Measurements from ENCODE around the gene CHTOP.
"Not testable (repeated sequence)": the region's sequence is repeated elsewhere in the genome, so short reads cannot be mapped to it uniquely, and the experiment has no call there.

The CHTOP gene

DNA sequence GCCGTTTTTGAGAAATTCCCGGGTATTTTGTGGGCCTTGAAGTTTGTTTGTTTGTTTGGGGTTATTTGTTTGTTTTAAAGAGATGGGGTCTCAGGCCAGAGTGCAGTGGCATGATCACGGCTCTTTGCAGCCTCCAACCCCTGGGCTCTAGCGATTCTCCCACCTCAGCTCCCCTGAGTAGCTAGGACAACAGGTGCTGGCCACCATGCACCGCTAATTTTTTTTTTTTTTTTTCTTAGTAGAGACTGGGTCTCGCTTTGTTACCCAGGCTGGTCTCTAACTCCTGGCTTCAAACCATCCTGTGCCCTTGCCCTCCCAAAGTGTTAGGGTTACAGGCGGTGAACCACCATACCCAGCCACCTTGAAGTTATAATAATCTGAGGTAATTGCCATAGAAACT is 2.0 kb downstream of the CHTOP start:
- no peak for DNase-seq

DNA sequence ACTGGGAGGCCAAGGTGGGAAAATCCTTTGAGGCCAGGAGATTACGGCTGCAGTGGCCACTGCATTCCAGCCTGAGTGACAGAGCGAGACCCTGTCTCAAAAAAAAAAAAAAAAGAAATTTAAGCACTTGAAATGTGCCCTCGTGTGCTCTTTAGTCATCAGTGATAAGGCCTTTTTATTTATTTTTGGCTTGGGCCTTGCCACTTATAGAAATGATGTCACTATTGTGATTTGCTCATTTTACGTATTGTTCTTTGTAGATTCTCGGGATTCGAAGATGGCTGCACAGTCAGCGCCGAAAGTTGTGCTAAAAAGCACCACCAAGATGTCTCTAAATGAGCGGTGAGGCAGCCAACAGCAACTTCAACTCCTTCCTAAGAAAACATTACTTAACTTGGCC is 2.4 kb downstream of the CHTOP start:
- no peak for DNase-seq

DNA sequence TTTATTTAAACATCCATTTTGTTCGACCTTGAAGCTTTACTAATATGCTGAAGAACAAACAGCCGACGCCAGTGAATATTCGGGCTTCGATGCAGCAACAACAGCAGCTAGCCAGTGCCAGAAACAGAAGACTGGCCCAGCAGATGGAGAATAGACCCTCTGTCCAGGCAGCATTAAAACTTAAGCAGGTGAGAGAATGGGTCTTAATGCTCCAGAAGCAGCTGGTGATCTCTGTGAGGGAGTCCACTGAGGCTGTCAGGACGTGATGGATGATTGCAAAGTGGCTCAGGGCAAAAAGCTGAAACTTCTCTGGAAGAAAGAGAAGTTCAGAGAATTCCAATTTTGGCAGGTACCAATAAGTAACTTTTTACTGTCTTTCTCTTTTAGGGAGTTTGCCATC is 4.4 kb downstream of the CHTOP start:
- DNase-seq, result no peak

DNA sequence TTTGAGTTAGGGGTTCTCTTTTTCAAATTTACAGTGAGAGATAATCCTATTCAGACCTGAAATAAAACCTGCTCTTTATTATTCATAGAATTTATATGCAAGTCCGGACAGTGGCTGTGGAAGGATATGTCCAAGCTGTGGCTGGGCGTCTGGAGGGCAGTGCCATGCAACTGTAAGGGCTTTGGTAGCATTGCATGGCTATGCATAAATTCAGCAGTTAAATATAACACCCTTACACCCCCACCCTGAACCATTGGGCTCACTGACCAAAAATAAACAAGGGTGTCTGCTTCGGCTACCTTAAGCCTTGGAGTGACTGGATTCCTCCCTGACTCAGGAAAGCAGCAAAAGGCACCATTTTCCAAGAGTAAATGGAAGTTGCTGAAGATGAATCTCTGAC is 5.4 kb downstream of the CHTOP start:
- no peak for DNase-seq

DNA sequence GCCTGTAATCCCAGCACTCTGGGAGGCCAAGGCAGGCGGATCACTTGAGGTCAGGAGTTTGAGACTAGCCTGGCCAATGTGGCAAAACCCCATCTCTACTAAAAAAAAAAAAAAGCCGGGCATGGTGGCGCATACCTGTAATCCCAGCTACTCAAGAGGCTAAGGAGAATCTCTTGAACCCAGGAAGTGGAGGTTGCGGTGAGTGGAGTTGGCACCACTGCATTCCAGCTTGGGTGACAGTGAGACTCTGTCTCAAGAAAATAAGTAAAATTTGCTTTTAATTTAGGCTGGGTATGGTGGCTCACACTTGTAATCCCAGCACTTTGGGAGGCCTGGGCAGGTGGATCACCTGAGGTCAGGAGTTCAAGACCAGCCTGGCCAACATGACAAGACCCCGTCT is 6.3 kb downstream of the CHTOP start:
- DNase-seq, result not testable (repeated sequence)

DNA sequence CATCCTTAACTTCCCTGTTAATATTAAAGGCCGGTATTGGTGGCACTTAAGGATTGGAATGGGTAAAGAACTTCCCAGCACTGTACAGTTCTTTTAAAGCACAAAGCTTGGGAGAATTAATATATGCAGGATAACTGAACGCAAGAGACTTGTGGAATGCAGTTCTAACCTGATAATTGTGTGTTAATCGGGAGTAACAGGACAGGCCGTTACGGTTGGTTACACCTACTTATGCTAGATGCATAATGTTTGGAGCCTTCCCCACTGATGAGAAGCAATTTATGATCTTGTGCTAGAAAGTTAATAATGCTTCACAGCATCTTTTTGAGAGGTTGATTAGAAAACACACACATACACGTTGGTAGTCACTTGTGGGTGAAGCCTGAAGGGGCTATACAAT is 7.0 kb downstream of the CHTOP start:
- no peak for DNase-seq

DNA sequence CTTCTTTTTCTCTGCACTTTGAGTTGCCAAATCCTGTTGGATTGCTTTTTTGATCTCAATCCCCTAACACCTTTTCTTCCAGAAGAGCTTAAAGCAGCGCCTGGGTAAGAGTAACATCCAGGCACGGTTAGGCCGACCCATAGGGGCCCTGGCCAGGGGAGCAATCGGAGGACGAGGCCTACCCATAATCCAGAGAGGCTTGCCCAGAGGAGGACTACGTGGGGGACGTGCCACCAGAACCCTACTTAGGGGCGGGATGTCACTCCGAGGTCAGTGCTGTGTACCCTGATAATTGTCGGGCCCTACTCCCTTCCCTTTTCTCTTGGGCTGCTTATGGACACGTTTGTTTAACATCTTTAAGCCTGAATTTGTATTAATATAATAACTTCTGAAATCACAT is 8.3 kb downstream of the CHTOP start:
- DNase-seq, result no peak

DNA sequence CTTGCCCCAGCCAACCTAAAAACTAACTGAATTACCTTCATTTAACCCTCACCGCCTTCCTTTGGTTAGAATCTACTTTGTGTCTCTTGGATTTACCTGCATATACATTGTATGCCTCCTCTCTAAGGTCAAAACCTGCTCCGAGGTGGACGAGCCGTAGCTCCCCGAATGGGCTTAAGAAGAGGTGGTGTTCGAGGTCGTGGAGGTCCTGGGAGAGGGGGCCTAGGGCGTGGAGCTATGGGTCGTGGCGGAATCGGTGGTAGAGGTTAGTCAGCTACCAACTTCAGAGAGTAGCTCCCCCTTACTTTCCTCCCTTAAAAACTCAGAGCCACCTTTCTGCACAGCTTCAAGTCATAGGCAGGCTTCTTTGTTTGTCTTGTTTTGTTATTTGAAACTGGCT is 9.2 kb downstream of the CHTOP start:
- DNase-seq, result no peak

DNA sequence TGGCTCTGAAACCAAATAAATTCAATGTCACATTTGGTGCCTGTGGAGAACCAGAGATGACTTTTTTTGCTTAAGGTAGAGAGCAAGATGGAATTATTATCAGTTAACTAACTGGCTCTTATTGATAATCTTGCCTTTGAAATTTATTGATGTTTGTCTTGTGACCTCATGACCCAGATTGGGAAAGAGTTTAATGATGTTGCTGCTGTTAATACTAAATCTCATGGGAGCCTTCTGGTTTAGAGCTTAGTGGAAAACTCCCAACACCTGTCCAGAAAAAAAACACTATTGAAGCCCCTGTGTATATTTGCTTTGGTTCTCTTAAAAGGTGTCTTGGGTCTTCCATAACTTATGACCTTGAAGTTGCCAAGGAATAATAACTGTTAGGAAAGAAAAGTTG is 9.9 kb downstream of the CHTOP start:
- no peak for DNase-seq

DNA sequence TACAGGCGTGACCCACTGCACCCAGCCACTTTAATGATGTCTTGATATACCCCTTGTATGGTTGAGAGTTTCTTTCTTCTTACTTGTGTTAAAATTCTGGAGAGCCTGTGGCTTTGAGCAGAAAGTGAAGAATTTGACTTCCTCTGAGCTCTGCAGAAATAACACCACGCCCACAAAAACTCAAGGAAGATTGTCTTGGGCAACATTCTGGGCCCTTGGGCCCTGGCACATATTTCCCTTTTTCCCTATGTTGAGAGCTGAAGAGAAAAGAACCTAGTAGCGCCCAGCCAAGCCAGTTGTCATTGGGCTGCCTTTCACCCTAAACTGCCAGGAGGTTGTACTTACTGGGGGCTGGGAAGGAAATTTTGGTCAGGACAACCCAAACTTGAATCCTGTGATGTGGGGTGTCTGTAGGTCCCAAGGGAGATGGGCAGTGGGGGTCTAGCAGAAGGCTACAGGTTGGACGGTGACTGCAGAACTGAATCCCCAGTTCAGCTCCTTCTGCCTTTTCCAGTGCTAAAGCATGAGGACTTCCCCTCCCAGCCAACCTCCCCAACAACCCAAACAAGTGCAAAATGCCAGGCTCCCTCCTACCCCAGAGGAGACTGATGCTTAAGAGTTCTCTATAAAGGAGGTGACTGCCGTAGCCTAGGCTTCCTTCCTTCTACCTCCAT is 12.9 kb downstream of the CHTOP start:
- no peak for DNase-seq

DNA sequence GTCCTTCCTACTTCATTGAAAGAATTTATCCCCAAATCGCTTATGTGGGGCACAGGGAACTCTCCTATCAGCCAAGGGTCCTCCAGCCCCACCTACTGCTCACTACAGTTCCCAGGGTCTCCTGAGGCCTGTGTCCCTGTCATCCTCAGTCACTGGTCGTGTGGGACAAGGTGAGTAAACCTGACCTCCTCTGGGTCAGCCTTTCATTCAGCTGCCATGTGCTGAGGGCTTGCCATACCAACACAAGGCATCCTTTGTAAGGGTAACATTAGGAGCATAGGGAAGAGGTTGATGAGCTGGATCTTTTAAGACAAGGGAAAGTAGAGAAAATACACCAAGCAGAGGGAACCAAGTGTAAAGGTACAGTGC is 13.5 kb downstream of the CHTOP start:
- no peak for DNase-seq

DNA sequence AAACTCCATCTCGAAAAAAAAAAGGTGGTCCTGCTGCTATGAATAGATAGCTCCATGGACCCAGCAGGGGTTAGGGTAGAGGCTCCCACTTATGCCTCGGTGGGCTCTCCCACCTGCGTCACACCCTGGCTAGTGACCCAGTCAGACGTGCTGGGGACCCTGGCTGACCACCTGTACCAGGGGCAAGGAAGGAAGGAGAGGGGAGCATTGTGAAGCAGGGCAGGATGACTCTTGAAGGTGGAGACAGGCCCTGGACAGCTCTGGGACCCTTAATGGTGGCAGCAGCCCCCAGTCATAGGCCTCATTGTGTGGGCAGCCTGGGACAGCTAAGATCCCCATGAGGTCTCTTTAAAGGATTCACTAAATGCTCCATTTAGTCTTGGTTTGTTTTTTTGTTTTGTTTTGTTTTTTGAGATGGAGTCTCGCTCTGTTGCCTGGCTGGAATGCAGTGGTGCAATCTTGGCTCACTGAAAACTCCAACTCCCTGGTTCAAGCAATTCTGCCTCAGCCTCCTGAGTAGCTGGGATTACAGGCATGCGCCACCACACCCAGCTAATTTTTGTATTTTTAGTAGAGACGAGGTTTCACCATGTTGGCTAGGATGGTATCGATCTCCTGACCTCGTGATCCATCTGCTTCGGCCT is 14.3 kb downstream of the CHTOP start:
- DNase-seq, result no peak

DNA sequence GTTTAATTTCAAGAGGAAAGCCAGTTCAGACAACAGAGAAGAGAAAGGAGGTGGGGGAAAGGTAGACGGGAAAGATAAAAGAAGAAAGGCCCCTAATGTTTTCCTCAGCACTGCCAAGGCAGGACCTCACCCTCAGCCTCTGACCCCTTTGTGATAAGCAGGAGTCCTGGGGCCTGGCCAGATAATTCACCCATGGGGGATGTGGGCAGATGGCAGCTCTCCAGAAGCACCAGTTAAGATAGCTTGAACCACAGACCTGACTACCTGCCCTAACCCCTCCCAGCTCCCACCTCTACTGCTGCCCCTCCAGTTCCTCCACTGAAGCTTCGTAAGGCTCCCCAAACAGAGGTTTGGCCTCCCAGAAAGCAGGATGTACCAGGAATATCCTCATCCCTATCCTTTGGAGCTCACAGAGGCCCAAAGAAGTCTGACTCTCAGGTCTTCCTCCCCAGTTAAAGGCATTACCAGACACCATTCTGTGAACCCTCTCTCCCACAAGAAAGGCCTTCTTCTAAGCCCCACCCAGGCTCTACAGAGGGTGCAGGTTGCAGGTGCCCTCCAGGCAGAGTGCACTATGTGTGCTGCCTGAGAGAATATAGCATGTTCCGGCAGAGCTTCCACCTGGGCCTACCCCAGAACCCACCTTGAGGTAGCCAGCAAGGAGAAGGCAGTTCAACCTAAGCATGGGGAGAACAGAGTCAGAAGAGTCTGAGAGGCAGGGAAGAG is 15.4 kb downstream of the CHTOP start:
- no peak for DNase-seq

DNA sequence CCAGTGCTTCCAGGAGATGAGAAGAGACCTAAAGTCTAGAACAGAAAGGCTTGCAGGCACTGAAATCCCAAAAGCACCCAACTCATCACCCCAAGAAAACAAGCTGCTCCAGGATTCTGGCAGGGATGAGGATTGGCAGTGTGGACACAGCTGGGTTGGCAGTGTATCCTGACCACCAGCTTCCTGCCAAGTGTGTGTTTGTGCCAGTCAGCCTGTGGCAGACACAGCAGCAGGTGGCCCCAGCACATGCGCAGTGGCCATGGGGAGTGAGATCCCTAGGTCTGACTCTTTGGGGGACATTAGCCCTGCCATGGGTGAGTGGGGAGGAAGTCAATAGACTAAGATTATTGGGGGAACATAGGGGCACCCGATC is 16.0 kb downstream of the CHTOP start:
- DNase-seq, result no peak

DNA sequence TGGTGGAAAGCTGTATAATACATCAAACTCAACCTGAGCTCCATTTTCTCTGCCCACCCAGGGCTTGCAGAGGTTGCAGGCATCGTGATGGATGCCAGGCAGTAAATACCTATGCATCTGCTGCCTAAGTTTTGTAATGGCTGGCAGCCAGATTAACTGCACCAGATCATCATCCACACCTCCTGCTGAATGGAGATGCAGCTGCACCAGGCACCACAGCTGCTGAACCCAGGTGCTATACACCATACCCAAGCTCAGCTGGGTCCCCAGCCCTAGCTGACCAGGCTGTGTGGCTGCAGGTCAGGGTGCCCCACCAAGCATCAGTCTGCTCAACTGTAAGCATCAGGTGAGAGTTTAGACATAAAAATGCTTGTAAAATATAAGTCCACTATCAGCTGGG is 17.9 kb downstream of the CHTOP start:
- DNase-seq, result no peak

DNA sequence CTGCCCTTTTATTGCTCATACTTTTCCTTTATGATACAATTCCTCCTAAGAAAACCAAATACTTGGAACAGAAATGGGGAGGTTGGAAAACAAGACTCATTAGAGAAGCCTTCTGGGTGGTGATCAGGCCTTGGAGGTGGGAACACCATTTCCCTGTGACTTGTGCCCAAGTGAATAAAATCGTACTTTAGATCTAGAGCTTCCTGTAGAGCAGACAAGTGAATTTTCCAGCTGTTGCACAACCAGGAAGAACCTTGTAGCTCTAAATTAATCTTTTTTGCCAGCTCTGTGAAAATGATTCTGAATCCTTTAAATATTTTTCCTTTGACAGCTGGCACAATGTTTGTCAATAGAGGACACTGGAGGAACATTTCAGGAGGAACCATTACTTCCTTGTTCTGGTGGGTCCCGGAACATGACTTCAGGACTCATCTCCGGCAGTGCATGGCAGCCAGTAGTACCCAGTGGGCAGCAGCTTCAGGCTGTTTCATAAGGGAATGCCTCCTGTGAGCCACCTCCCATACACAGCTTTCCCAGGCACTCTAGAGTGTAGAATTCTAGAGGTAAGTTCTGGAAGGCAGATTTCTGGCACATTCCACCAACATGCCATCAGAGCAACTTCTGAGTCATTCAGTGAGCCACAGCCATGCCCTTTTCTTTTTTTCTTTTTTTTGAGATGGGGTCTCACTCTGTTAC is 19.1 kb downstream of the CHTOP start:
- no peak for DNase-seq

DNA sequence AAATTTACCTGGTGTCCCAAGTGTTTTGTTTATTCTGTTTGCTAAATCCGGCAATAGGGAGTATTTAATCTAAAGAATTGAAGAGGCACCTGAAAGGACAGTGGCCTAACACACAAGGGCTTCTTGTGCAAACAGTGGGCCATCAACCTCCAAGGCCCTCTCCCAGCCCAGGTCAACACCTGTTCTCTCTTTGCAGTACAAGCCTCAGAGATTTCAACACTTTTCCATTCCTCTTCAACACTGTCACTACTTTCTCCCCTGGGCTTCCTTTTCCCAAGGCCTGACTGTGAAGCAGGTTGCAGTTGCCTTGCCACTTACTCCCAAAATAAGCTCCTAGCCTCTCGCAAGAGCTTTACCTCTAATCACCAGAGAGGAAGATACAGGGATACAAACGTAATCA is 21.5 kb downstream of the CHTOP start:
- no peak for DNase-seq

DNA sequence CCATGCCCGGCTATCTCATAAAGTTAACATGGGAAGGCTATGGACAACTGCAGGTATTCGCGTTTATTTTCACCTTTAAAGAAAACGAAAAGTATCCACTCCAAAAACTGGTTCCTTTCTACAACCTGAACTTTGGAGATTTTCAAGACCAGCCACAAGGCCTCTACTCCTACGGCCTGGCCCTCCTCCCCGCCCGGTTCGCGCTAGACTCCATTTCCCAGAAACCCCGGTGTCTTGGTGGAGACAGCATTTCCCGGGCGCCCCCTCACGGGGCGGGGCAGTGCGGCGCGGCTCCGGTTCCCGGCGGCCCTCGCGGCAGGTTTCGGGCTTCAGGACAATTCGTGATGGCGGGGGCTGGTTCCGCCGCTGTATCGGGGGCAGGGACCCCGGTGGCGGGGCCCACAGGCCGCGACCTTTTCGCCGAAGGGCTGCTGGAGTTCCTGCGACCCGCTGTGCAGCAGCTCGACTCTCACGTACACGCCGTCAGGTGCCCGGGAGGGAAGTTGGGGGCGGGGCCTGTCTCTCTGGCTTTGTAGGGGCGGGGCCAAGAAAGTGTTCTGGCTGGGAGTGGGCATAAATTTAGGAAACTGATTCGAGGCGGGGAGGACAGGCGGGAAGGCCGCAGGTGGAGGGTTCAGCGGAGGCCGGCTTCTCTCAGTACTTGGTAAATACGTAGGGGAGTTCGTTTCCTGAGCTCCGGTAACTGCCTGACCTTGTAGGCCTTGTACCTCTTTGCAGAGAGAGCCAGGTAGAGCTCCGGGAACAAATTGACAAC is 24.7 kb downstream of the CHTOP start, which contains the start of gene SNAPIN:
Gene SNAPIN, plus strand, starts transcription at position 304 of the 775 bp plus-strand sequence. Its CDS starts 41 bp downstream, at position 345.
- DNase-seq, result peak; percentile 92 to 95

DNA sequence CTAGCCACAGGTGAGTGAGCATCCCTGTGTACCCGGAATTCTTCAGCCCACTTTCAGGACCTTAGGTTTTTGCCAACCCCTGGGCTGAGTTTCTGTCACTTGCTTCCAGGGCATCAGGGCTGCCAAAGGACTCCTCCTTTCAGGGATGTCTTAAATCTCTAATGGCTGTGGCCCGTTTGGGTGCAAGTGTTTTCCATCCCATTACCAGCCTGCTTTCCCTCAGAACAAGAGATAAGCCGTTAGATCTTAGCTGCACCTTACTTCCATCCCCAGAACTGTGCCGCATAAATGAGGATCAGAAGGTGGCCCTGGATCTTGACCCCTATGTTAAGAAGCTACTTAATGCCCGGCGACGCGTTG is 25.3 kb downstream of the CHTOP start:
- no peak for DNase-seq

DNA sequence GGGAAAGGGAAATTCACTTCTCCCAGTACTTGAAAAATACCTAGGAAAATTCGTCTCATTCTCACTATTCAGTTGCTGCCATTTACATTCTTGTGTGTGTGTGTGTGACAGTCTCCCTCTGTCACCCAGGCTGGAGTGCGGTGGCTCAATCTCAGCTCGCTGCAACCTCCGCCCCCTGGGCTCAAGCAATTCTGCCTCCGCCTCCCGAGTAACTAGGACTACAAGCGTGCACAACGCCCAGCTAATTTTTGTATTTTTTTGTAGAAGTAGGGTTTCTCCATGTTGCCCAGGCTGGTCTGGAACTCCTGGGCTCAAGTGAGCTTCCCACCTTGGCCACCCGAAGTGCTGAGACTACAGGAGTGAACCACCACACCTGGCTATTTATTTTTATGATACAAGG is 25.8 kb downstream of the CHTOP start:
- no peak for DNase-seq

DNA sequence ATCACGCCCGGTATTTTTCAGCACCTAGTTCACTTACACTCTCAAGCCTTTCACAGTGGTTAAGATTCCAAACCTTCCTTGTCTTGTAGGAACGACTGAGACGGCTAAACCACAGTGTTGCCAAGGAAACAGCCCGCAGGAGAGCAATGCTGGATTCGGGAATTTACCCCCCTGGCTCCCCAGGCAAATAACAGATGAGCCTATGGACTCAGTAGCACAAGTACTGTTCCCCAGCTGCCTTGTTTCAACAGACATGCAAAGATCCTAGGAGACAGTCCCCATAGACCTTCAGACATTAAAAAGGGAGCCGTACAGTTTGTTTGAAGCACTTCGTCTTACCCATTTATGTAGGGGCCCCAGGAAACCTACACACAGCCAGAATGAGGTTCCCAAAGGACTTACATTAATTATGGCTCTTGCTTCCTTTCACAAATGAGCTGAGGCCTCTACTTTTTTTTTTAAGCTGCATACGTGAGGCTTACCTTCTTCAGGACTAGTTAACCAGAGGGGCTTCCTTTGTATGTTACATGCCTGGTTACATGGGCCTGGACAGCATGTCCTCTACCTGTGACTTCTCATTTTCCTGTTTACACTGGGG is 27.3 kb downstream of the CHTOP start:
- DNase-seq, result no peak

DNA sequence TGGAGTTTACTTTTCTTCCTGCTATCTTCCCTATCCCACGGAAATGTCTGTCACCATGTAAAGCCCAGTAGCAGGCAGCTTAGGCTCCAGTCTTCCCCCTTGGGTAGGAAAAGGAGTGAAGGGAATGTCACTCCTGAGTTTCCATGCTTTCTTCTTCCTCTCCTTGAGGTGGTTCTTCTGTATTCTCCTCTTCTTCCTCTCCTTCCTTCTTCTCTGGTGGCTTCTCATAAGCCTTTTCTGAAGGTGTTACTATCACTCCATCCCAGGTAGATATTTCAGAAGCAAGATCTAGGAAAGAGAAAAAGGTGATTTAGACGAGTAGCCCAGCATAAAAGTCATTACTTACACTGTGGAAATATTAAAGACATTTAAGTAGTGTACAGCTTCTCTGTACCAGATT is 28.4 kb downstream of the CHTOP start:
- DNase-seq, result no peak

DNA sequence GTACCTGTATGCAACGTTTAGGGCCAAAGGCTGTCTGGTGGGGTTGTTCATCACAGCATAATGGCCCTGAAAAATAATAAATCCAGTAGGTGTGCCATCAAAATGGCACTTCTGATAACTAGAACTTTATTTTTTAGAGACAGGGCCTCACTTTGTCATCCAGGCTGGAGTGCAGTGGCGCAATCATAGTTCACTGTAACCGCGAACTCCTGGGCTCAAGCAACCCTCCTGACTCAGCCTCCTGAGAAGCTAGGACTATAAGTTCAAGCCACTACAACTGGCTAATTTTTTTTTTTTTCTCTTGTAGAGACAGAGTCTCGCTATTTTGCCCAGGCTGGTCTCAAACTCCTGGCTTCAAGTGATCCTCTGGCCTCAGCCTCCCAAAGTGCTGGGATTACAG is 29.3 kb downstream of the CHTOP start:
- no peak for DNase-seq
